Activated CD4-positive, alpha-beta T cell treated with anti-CD3 and anti-CD28 coated beads, Interleukin-2, amount 10 ng/mL, durations not matched to agents 24 days and 14 days (primary cell): Measurements from ENCODE around the gene SUGCT. TPM values are rescaled to one million over a fixed set of nuclear protein-coding genes. Genes with fewer than 3 reads are reported as not detected.

Experiments
- DNase-seq: peaks from one replicate; pipeline ENCODE4 v3.0.0; 2022
- H3K27ac Mint-ChIP-seq: one replicate; pipeline ENCODE4 v1.8.0; 2022; ENCODE audit warnings: mild to moderate bottlenecking, mixed read lengths
- H3K27me3 Mint-ChIP-seq: one replicate; pipeline ENCODE4 v1.8.0; 2022; ENCODE audit warnings: mixed read lengths
- H3K36me3 Mint-ChIP-seq: one replicate; pipeline ENCODE4 v1.8.0; 2022; ENCODE audit warnings: low read depth, mild to moderate bottlenecking, mixed read lengths
- H3K4me1 Mint-ChIP-seq: one replicate; pipeline ENCODE4 v1.8.0; 2021; ENCODE audit warnings: mixed read lengths
- H3K4me3 Mint-ChIP-seq: one replicate; pipeline ENCODE4 v1.8.0; 2022; ENCODE audit warnings: mild to moderate bottlenecking, moderate library complexity, mixed read lengths
- H3K9me3 Mint-ChIP-seq: one replicate; pipeline ENCODE4 v1.8.0; 2021; ENCODE audit warnings: mixed read lengths
- intact Hi-C: fragments of 100-400 bp; cut with micrococcal nuclease; formaldehyde crosslinking; loops from one replicate; pipeline ENCODE4 v1.15.1; 2023
- total RNA-seq: library from RNA; stranded (reverse); gene quantifications from 2 replicates; pipeline ENCODE4 v1.2.3, GENCODE V29; 2022

Gene SUGCT
- total RNA-seq, 1 donor from 2014 or later = 0.91 TPM

- Mint-ChIP-seq H3K27ac (no peak overlapping the region), H3K36me3 (no peaks in the 10 kb centered on the region), H3K9me3 (peaks cover 5% of the 10 kb centered on the region), H3K4me1 (no peaks in the 10 kb centered on the region), H3K4me3 (no peak overlapping the region), H3K27me3 (no peaks in the 10 kb centered on the region)
- intact Hi-C loops = no loop called here
- no peak for DNase-seq
These were observed 688.1 kb downstream of the SUGCT start for GRCh38 chr7:40822861-40823260.

GRCh38 chr7:40824461-40824860, 689.7 kb downstream of the SUGCT start:
- Mint-ChIP-seq H3K27me3 (no peaks in the 10 kb centered on the region), H3K27ac (no peak overlapping the region), H3K4me1 (no peaks in the 10 kb centered on the region), H3K36me3 (no peaks in the 10 kb centered on the region), H3K4me3 (no peak overlapping the region), H3K9me3 (peaks cover 5% of the 10 kb centered on the region)
- intact Hi-C loops = no loop called here
- no peak for DNase-seq

- Mint-ChIP-seq H3K27me3 (no peaks in the 10 kb centered on the region), H3K4me3 (no peak overlapping the region), H3K9me3 (peaks cover 5% of the 10 kb centered on the region), H3K36me3 (no peaks in the 10 kb centered on the region), H3K4me1 (no peaks in the 10 kb centered on the region), H3K27ac (no peak overlapping the region)
- DNase-seq = no peak
- intact Hi-C loops = no loop called here
These were observed 691.8 kb downstream of the SUGCT start for GRCh38 chr7:40826411-40827221.

GRCh38 chr7:40827222-40828085, 692.6 kb downstream of the SUGCT start:
- intact Hi-C loops = no loop called here
- Mint-ChIP-seq H3K27me3 (no peaks in the 10 kb centered on the region), H3K27ac (no peak overlapping the region), H3K36me3 (no peaks in the 10 kb centered on the region), H3K9me3 (peaks cover 4% of the 10 kb centered on the region), H3K4me3 (no peak overlapping the region), H3K4me1 (no peaks in the 10 kb centered on the region)
- no peak for DNase-seq

GRCh38 chr7:40828686-40829600, 694.1 kb downstream of the SUGCT start:
- intact Hi-C loops = no loop called here
- Mint-ChIP-seq H3K4me3 (no peak overlapping the region), H3K4me1 (no peaks in the 10 kb centered on the region), H3K27me3 (no peaks in the 10 kb centered on the region), H3K27ac (no peak overlapping the region), H3K36me3 (no peaks in the 10 kb centered on the region), H3K9me3 (no peaks in the 10 kb centered on the region)
- DNase-seq = no peak

GRCh38 chr7:40833191-40833887, 698.5 kb downstream of the SUGCT start:
- no peaks in the 10 kb centered on the region for H3K27me3 Mint-ChIP-seq
- no peaks in the 10 kb centered on the region for H3K36me3 Mint-ChIP-seq
- H3K4me1 Mint-ChIP-seq = no peaks in the 10 kb centered on the region
- H3K9me3 Mint-ChIP-seq = no peaks in the 10 kb centered on the region
- H3K4me3 Mint-ChIP-seq = no peak overlapping the region
- no peak overlapping the region for H3K27ac Mint-ChIP-seq
- intact Hi-C loops = no loop called here
- DNase-seq = no peak

GRCh38 chr7:40833888-40834234, 699.1 kb downstream of the SUGCT start:
- Mint-ChIP-seq H3K27ac (no peak overlapping the region), H3K36me3 (no peaks in the 10 kb centered on the region)

GRCh38 chr7:40836218-40836617, 701.4 kb downstream of the SUGCT start:
- intact Hi-C loops = no loop called here
- Mint-ChIP-seq H3K9me3 (no peaks in the 10 kb centered on the region), H3K4me3 (no peak overlapping the region), H3K4me1 (no peaks in the 10 kb centered on the region), H3K27me3 (no peaks in the 10 kb centered on the region), H3K27ac (no peak overlapping the region), H3K36me3 (no peaks in the 10 kb centered on the region)
- DNase-seq = no peak

More at GRCh38 chr7:40833888-40834234, 699.1 kb downstream of the SUGCT start:
- intact Hi-C loops = no loop called here
- Mint-ChIP-seq H3K4me1 (no peaks in the 10 kb centered on the region), H3K27me3 (no peaks in the 10 kb centered on the region), H3K9me3 (no peaks in the 10 kb centered on the region), H3K4me3 (no peak overlapping the region)
- DNase-seq = no peak

GRCh38 chr7:40839881-40840280, 705.1 kb downstream of the SUGCT start:
- Mint-ChIP-seq H3K36me3 (no peaks in the 10 kb centered on the region), H3K4me1 (no peaks in the 10 kb centered on the region), H3K9me3 (no peaks in the 10 kb centered on the region), H3K4me3 (no peak overlapping the region), H3K27me3 (no peaks in the 10 kb centered on the region), H3K27ac (no peak overlapping the region)
- no peak for DNase-seq
- intact Hi-C loops = no loop called here

GRCh38 chr7:40840990-40841389, 706.2 kb downstream of the SUGCT start:
- Mint-ChIP-seq H3K9me3 (no peaks in the 10 kb centered on the region), H3K27me3 (no peaks in the 10 kb centered on the region), H3K27ac (no peak overlapping the region), H3K4me3 (no peak overlapping the region), H3K36me3 (no peaks in the 10 kb centered on the region), H3K4me1 (no peaks in the 10 kb centered on the region)
- intact Hi-C loops = no loop called here
- DNase-seq = no peak

- Mint-ChIP-seq H3K9me3 (no peaks in the 10 kb centered on the region), H3K4me3 (no peak overlapping the region), H3K4me1 (no peaks in the 10 kb centered on the region), H3K36me3 (no peaks in the 10 kb centered on the region), H3K27me3 (no peaks in the 10 kb centered on the region), H3K27ac (no peak overlapping the region)
- DNase-seq = no peak
- intact Hi-C loops = no loop called here
These were observed 707.8 kb downstream of the SUGCT start for GRCh38 chr7:40842641-40843040.

GRCh38 chr7:40843338-40843985, 708.7 kb downstream of the SUGCT start:
- no peaks in the 10 kb centered on the region for H3K27me3 Mint-ChIP-seq
- no peak overlapping the region for H3K27ac Mint-ChIP-seq
- DNase-seq = no peak
- H3K9me3 Mint-ChIP-seq = no peaks in the 10 kb centered on the region
- no peak overlapping the region for H3K4me3 Mint-ChIP-seq
- no peaks in the 10 kb centered on the region for H3K4me1 Mint-ChIP-seq
- intact Hi-C loops = no loop called here
- no peaks in the 10 kb centered on the region for H3K36me3 Mint-ChIP-seq

GRCh38 chr7:40845943-40846342, 711.1 kb downstream of the SUGCT start:
- H3K27ac Mint-ChIP-seq = no peak overlapping the region
- H3K4me1 Mint-ChIP-seq = no peaks in the 10 kb centered on the region
- intact Hi-C loops = no loop called here
- DNase-seq = no peak
- H3K27me3 Mint-ChIP-seq = no peaks in the 10 kb centered on the region
- H3K9me3 Mint-ChIP-seq = no peaks in the 10 kb centered on the region
- no peaks in the 10 kb centered on the region for H3K36me3 Mint-ChIP-seq
- no peak overlapping the region for H3K4me3 Mint-ChIP-seq
